HG02938 (cell line): Measurements from ENCODE around the gene ATP6V0A1.
"Not testable (repeated sequence)": the region's sequence is repeated elsewhere in the genome, so short reads cannot be mapped to it uniquely, and the experiment has no call there.

Experiments used
- ATAC-seq: cut with Tn5 transposase; IDR thresholded peaks from one replicate; pipeline ENCODE4 v1.9.1; 2021; ENCODE audit warnings: mild to moderate bottlenecking, moderate library complexity; ENCODE audit not compliant: unreplicated experiment

Gene ATP6V0A1

GRCh38 chr17:42555961-42556617 is 97.4 kb downstream of the ATP6V0A1 start:
- not testable (repeated sequence) for ATAC-seq

- no peak for ATAC-seq
These were observed 100.4 kb downstream of the ATP6V0A1 start for GRCh38 chr17:42559075-42559474.

GRCh38 chr17:42560246-42560645 is 101.6 kb downstream of the ATP6V0A1 start:
- ATAC-seq, result no peak

- ATAC-seq, result no peak
These were observed 103.3 kb downstream of the ATP6V0A1 start, which contains the start of gene COASY for GRCh38 chr17:42561897-42562387. Gene COASY (plus strand): TSS chr17:42562148. CDS start chr17:42562623, 475 bp downstream.

GRCh38 chr17:42562388-42563142 is 103.9 kb downstream of the ATP6V0A1 start:
- no peak for ATAC-seq

- ATAC-seq, result no peak
These were observed 104.4 kb downstream of the ATP6V0A1 start for GRCh38 chr17:42563143-42563509.

- no peak for ATAC-seq
These were observed 104.9 kb downstream of the ATP6V0A1 start for GRCh38 chr17:42563543-42563942.

GRCh38 chr17:42563950-42564349 is 105.3 kb downstream of the ATP6V0A1 start:
- ATAC-seq, result no peak

- no peak for ATAC-seq
These were observed 106.3 kb downstream of the ATP6V0A1 start for GRCh38 chr17:42564815-42565522.

- ATAC-seq, result no peak
These were observed 107.0 kb downstream of the ATP6V0A1 start for GRCh38 chr17:42565523-42566214.

GRCh38 chr17:42566215-42566882 is 107.7 kb downstream of the ATP6V0A1 start:
- ATAC-seq, result no peak

- ATAC-seq, result peak; percentile 49
These were observed 108.3 kb downstream of the ATP6V0A1 start, which contains the start of gene MLX for GRCh38 chr17:42566883-42567573. Gene MLX (plus strand): TSS chr17:42567100. CDS start chr17:42567125, 25 bp downstream.

- ATAC-seq, result no peak
These were observed 109.8 kb downstream of the ATP6V0A1 start for GRCh38 chr17:42568341-42569111.

GRCh38 chr17:42571435-42572225 is 113.0 kb downstream of the ATP6V0A1 start:
- no peak for ATAC-seq
